Suppressor macrophage (primary cell): Measurements from ENCODE around the gene MCRIP2.

Experiments
- DNase-seq, 4 experiments: peaks; one replicate each; pipeline ENCODE4 v3.0.0-alpha.2; 2020 to 2022

The MCRIP2 gene

DNA sequence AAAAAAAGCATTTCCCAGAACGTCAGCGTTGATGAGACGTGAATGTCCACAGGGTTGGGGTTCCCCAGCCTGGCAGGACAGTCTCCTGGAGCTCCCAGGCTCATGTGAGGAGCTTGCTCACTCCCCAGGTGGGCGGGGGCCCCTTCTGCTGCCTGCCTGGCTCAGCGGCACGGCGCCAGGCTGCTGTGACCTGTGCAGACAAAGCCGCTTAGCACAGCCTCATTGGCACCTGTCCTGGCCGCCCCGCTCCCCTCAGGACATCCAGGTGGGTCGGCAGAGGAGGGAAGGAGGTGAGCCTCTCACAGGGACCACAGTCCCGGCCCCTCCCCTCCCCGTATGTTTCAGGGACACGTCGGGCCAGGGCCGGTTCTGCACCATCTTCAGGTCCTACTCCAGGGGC, 23.8 kb upstream of the MCRIP2 start:
- no peak for DNase-seq

DNA sequence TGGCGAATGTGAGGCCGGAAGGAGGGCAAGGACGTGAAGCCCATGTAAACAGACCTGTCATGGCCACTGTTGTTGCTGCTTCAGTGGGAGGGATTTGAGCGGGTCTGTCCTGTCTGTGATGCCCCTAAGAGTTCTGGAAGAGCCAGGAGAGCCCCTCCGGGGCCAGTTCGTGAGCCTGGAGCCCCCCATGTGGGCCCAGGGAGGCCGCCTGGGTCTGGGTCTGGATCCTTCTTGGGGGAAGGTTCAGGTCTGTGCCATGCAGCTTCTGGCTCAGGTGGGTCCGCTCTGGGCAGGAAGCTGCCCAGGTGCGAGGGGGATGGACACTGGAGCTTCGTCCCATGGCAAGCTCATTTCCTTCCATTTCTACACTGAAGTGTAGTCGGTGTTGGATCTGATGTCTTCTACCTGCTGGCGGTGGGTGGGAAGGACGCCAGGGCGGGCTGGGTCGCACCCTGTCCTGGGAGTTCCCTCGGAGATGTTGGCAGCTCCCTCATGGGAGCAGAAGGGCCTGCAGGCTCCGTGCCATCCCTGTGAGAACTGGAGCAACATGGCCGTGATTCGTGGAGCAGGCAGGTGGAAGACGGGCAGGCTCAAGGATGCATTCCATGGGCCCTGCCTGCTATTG, 22.0 kb upstream of the MCRIP2 start:
- DNase-seq: no peak

DNA sequence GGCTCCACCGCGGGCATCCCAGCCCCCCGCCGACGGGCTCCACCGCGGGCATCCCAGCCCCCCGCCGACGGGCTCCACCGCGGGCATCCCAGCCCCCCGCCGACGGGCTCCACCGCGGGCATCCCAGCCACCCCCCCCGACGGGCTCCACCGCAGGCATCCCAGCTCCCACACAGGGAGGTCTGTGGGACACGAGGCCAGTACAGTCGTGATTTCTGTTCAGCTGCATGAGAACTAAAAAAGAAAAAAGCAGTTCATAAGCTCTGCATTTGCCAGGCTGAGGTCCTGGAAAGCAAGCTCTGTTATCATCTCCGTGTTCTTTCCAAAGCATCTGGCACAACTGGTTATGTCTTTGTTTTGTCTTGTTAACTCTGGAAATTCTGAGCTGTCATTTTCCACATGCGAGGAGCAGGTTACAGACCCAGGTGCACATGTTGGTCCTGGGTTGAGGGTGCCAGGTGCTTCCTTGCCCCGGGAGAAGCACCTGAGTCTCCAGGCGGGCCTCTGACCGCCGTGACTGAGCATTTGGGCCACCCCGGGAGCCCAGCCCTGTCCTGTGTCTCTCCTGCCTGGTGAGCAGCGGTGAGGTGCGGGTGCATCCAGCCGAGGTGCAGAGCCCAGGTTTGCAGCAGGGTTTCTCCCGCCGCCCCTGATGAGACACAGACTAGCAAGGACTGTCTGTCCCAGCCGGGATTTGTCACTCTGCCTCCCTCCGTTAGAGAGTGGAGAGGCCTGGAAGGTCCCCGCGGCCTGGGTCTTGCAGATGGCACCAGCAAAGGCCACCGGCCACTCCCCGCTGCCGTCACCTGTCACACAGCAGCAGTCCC, 20.7 kb upstream of the MCRIP2 start:
- no peak for DNase-seq

DNA sequence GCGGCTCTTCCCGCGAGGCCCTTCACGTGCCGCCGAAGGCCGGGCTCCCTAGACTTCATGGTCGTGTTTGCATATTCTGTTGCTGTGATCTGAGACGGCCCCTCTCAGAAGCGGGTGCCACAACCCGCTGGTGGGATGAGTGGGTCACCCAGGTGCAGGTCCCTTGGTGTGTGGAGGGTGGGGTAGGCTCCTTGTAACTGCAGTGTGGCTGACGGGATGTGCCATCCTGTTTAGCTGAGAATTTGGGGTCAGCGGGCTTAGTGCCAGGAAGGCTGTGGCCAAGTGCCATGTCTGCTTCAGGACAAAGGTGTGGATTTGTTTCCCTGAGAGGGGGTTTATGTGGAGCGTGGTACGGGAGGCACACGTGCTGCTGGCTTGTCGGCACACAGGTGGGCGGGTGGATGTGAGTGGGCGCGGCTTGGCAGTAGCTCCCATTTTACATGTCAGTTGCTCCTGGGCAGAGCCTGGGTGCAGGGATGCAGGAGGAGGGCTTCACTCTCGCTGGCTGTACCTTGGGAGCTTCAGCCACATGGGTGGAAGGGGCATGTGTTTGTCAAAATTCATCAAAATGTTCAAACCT, 20.0 kb upstream of the MCRIP2 start:
- DNase-seq: no peak

DNA sequence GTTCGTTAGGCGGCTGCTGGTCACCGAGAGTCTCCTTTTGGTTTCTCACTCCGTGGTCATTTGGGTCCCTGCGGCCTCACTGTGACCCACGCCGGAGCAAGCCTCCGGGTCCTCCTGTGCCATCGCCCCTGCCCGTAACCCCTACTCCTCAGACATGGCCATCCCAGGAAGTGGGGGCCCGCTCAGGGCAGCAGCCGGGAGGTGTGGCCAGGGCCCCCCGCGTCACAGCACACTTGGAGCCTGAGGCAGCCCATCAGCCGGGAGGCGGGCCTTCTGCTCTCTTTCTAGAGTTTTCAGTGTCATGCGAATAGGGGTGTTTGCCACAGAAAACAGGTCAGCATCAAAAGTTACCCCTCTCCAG, 18.7 kb upstream of the MCRIP2 start:
- DNase-seq: no peak

DNA sequence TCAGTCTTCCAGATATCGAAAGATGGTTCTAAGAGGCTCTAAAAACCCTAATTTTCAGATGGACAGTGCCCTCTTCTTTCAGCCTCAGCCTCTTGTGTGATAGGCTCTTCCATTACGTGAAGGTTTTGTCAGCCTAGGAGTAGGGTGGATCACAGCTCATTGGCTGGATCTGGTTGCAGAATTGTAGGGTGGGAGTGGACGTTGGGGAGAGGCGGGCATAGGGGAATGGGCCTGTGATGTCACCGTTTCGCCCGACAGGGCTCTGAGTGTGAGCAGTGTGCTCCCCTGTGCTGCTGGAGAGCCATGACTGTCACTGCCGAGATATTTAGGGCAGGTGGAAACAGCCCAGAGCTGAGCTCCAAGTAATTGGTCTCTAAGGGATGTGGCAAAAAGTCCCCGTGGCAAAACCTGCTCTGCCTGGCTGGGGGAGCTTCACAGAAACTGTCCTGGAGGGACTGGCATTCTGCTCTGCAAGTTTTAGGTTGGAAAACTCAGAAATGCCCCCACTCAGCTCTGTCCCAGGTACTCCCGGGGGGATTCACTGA, 17.0 kb upstream of the MCRIP2 start:
- no peak for DNase-seq

DNA sequence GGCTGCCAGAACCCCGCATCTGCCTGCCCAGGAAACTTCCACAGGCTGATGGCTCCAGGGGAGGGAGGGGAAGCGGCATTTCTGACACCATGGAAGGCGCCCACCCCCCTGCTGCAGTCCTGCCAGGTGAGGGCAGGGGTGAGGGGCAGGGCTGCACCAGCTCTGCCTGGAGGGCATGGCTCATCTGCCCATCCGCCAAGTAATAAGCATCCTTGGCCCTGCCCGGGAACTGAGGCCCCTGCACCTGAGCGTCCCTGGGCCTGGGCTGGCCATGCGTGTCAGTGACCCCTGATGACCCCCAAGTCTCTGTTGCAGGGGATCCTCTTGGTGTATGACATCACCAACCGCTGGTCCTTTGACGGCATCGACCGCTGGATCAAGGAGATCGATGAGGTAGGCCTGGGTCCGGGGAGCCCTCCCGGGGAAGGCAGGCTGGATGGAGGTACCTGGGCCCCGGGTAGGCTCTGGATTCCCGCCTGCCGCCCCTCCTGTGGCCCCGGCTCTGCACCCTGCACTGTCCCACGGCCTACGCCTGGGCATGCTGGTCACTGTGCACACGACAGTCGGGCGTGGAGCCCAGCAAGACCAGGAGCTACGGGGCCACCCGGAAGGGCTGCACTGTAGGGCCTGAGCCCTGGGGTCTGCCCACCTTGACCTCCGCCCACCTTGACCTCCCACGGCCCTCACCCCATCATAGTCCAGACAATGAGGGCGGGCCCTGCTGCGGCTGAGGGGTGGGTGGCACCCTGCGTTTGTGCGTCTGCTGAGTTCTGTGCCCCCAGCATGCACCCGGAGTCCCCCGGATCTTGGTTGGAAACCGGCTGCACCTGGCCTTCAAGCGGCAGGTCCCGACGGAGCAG, 16.3 kb upstream of the MCRIP2 start:
- no peak for DNase-seq

DNA sequence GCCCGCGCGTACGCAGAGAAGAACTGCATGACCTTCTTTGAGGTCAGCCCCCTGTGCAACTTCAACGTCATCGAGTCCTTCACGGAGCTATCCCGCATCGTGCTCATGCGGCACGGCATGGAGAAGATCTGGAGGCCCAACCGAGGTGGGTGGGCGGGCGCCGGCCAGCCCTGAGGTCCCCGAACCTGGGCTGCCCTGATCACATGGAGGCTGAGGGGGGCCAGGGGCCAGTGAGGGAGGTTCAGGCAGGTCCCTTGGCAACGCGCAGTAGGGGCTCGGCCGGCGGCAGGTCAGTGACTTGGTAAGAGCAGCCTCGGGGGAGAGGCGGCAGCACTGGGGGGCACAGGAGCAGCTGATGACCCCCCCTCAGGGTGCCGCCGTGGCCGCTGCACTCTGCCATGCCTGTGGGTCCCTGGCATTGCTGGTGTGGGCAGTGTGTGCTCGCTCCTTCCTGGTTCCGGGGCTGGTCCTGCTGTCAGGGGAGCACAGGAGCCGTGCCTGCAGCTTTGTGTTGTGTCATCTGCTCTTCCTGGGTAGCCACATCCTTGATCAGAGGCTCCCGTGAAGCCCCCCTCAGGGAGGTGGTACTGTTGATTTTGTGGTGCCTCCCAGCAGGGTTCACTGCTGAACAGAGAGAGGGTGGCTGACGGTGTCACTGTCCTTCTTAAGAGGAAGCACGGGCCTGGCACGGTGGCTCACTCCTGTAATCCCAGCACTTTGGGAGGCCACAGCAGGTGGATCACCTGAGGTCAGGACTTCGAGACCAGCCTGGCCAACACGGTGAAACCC, 15.5 kb upstream of the MCRIP2 start:
- DNase-seq: no peak

DNA sequence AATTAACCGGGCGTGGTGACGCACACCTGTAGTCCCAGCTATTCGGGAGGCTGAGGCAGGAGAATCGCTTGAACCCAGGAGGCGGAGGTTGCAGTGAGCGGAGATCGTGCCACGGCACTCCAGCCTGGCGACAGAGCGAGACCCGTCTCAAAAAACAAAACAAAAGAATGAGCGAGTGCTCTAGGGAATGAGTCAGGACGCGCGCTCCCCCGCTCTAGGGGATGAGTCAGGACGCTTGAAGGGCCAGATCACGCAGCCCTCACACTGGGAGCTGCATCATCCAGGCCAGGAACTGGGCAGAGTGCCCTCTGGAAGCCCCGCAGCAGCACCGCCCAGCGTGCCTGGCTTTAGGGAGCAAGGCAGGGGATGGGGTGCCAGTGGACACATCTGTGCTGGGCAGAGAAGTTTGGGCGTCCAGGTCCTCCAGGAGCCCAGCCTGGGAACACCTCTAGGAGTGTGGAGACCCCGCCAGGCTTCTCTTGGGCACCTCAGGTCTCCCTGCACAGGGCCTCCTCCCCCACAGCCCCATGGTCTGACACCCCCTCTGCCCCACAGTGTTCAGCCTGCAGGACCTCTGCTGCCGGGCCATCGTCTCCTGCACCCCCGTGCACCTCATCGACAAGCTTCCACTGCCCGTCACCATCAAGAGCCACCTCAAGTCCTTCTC, 14.7 kb upstream of the MCRIP2 start:
- DNase-seq: peak in 1 of 4 experiments; percentile 27

DNA sequence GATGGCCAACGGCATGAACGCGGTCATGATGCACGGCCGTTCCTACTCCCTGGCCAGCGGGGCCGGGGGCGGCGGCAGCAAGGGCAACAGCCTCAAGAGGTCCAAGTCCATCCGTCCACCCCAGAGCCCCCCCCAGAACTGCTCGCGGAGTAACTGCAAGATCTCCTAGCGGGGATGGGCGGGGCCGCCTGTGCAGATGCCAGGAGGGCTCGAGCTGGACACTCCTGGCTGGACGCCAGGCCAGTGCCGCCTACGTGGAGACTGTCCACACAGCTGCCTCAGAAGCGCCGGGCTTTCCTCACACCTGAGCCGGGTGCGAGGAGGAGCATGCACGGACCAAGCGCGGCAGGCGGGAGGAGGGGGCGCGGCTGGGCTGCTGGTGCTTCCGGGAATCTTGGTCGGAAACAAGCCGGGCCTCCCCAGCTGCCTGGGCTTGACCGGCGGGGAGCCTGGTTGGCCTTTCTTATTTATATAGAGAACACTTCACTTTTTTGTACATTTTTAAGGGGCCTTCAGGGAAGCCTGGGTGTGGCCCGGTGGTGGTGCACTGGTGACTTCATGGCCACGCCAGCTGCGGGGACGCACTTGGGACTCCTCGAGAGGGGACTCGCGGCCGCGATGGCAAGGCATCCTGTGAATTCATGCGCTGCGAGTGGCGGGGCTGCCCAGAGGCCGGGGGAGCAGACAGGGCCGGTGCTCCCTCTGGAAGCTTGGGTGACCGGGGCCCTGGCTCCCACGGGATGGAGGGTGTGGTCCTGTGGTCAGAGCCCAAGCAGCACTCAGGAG, 14.0 kb upstream of the MCRIP2 start:
- DNase-seq: no peak

DNA sequence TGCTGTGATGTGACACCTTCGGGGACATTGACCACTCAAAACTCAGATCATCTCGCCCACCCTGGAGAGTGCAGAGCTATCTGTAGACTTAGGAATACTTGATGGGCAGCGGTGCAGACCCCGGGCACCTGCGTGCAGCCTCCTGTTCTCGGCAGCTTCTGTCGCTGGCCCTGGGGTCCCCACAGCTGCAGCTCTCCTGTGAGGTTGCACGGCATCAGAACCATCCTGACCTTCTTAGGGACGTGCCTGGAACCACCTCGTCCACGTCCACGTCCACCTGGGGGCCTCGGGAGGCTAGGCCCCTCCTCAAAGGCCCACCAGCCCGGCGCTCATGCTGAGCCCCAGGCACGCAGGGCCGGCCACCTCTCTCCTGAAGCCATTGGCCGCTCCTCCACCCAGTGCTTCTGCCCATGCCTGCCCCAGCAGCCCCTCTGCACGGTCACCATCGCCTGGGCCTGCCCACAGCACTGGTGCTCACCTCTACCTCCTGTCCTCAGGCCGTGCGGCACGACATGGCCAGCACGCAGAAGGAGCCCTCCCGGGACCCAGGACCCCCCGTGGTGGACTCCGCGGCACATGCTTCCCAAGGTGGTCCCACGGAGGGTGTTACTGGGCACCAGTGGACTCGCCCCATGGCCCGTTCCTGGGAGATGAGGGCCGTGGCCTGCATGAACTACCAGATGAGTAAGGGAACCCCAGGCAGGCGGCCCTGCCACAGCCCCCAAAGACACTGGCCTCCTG, 13.1 kb upstream of the MCRIP2 start:
- no peak for DNase-seq

DNA sequence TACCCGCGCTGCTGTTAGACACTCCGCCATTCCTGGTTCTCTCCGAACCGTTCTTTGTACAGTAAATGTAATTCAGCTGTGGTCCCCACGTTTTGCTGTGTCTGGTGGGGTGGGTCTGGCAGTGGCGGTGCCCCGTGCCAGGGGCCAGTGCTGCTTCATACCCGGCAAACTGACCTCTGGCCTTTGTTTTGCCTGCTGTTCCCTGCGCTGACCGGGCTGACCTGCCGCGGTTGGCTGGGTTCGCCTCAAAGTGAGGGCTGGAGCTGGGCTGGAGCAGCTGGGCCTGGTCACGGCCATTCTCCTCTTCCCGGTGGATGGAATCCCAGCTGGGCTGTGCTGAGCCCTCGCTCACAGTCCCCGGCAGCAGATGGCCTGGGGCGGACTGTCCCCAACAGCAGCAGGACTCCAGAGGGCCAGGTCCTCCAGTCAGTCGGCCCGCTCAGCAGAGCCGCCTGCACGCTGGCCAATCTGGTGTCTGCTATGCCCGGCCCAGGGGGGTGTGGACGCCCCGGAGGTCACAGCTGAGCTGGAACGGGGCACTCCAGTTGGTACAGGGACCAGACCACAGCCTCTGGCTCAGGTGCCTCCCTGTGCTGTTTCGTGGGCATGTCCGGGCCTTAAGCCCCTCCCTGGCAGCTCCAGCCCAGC, 12.3 kb upstream of the MCRIP2 start:
- no peak for DNase-seq

DNA sequence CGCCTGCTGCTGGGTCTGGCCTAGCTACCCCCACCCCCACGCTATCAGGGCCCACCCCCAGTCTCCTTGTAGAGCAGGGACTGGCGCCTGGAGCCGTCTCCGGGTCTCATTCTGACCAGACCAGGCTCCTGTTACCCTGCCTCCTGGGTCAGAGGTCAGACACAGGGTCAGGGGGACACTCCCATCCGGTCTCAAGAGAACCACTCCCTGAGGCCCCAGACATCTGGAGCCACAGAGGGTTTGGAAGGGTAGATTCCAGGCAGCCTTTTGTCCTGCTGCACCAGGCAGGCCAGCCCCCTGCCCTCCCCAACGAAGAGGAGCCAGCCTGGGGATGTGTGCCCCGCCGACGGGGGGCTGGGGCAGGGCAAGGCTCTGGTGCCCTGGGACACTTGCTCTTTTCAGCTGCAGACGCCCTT, 11.8 kb upstream of the MCRIP2 start:
- DNase-seq: no peak

DNA sequence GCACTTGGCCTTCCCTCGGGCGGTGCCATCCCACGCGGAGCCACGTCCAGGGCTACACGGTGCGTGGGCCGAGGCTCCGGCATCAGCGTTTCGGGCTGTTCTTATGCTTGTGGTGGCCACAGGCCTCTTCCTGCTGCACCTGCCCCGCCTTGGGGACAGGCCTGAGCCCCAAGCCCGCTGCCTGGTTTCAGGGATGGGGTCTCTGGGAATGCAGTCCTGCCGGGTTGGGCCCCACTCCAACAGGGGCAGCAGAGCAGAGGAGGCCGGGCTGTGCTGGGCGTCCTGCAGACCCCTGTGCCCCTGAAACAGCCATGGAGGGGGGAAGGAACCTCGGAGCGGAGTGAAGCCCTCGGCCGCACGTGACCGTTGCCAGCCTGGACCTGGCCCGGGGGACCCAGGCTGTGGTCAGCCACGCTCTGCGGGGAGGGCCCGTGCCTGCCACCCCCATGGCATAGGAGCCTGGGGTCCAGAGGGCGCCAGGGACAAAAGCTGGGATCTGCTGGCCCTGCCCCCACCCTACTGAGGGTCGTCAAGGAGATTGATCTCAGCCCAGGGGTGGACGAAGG, 11.3 kb upstream of the MCRIP2 start:
- DNase-seq: peak; percentile 13 to 47 (median 31)

DNA sequence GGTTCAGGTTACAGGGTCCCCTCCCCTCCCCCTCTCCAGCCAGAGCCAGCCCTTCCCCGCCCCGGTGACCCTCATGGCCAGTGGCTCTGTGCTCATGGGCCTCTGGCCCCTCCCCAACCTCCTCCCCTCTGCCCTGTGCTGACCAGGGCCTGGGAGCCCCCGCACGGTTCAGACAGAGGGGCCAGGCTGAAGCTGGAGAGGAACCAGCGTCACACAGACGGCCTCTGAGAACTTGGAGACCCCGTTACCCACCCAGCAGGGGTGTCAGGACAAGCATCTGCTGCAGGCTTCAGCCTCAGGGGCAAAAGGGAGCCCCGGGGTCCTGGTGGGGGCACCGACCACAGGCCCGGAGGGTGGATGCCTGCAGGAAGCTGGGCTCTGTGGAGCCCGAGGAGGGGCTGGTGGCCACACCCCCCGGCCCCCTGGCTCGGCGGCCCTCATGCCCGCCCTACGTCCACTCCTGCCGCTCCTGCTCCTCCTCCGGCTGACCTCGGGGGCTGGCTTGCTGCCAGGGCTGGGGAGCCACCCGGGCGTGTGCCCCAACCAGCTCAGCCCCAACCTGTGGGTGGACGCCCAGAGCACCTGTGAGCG, 10.7 kb upstream of the MCRIP2 start, which contains the start of gene WFIKKN1:
Gene WFIKKN1, plus strand, starts transcription at position 171 of the 591 bp plus-strand sequence. Its CDS starts 269 bp downstream, at position 440.
- no peak for DNase-seq

DNA sequence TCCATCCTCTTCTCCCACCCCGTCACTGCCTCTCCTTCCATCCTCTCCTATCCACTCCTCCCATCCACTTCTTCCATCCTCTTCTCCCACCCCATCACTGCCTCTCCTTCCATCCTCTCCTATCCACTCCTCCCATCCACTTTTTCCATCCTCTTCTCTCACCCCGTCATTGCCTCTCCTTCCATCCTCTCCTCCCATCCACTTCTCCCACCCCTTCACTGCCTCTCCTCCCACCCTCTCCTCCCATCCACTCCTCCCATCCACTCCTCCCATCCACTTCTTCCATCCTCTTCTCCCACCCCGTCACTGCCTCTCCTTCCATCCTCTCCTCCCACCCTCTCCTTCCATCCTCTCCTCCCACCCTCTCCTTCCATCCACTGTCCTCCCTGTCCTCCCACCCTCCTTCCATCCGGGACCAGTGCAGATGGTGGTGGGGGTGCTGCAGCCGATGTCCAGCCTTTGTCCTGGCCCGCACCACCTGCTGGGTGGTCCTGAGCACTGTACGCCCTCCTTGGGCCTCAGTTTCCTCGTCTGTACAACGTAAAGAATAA, 9.7 kb upstream of the MCRIP2 start:
- DNase-seq: no peak

DNA sequence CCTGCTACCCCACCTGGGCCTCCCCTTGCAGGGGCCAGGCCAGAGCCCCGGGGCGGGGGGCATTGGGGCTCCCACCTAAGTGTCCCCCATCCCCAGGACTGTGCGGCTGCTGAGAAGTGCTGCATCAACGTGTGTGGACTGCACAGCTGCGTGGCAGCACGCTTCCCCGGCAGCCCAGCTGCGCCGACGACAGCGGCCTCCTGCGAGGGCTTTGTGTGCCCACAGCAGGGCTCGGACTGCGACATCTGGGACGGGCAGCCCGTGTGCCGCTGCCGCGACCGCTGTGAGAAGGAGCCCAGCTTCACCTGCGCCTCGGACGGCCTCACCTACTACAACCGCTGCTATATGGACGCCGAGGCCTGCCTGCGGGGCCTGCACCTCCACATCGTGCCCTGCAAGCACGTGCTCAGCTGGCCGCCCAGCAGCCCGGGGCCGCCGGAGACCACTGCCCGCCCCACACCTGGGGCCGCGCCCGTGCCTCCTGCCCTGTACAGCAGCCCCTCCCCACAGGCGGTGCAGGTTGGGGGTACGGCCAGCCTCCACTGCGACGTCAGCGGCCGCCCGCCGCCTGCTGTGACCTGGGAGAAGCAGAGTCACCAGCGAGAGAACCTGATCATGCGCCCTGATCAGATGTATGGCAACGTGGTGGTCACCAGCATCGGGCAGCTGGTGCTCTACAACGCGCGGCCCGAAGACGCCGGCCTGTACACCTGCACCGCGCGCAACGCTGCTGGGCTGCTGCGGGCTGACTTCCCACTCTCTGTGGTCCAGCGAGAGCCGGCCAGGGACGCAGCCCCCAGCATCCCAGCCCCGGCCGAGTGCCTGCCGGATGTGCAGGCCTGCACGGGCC, 8.9 kb upstream of the MCRIP2 start:
- DNase-seq: no peak
